GM21737 (cell line): ENCODE results near the gene ARMC3.
A peak's percentile ranks its signal among the peaks of the same experiment; 100 is the strongest.
"Not testable (repeated sequence)": the region's sequence is repeated elsewhere in the genome, so short reads cannot be mapped to it uniquely, and the experiment has no call there.

Source experiments
- ATAC-seq: cut with Tn5 transposase; IDR thresholded peaks from one replicate; pipeline ENCODE4 v1.9.1; 2021; ENCODE audit warnings: mild to moderate bottlenecking, moderate library complexity; ENCODE audit not compliant: unreplicated experiment

ARMC3 gene, protein sequence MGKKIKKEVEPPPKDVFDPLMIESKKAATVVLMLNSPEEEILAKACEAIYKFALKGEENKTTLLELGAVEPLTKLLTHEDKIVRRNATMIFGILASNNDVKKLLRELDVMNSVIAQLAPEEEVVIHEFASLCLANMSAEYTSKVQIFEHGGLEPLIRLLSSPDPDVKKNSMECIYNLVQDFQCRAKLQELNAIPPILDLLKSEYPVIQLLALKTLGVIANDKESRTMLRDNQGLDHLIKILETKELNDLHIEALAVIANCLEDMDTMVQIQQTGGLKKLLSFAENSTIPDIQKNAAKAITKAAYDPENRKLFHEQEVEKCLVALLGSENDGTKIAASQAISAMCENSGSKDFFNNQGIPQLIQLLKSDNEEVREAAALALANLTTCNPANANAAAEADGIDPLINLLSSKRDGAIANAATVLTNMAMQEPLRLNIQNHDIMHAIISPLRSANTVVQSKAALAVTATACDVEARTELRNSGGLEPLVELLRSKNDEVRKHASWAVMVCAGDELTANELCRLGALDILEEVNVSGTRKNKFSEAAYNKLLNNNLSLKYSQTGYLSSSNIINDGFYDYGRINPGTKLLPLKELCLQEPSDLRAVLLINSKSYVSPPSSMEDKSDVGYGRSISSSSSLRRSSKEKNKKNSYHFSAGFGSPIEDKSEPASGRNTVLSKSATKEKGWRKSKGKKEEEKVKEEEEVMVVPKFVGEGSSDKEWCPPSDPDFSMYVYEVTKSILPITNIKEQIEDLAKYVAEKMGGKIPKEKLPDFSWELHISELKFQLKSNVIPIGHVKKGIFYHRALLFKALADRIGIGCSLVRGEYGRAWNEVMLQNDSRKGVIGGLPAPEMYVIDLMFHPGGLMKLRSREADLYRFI

DNA sequence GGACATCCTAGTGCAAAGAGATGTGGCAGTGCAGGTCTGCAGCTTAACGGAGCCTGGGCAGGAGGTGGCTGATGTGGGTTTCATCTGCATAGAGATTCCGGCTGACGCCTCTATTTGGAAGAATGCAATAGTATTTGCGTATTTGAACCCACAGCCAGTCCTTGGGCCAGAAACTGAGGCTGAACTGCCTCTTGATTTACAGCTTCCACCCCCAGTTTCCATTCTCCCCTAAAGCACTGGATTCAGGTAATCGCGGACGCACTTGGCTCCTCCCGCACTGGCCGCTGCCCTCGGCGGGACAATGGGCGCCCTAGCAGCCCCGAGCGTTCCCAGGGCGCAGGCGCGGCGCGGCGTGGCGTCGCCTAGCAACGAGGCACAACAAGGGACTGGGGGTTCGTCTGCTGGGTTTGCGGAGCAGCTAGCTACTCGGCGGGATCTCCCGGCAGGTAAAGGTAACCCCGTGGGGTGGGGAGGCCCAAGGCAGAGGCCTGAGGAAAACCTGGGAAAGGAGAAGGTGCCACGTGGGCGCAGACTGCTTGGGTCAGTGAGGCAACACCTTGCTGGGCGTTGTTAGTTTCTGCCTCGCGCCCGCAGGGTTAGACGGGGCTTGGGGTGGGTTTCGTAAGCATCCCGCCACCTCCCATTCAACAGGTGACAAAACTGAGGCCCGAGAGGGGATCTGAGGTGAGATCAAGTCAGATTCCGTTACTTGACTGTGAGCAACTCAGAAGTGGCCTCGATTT is at the start of gene ARMC3:
Gene ARMC3 (plus strand): TSS at position 393 of the 743 bp plus-strand sequence. CDS start 3,944 bp downstream, outside the sequence.
- ATAC-seq, result peak; percentile 91

DNA sequence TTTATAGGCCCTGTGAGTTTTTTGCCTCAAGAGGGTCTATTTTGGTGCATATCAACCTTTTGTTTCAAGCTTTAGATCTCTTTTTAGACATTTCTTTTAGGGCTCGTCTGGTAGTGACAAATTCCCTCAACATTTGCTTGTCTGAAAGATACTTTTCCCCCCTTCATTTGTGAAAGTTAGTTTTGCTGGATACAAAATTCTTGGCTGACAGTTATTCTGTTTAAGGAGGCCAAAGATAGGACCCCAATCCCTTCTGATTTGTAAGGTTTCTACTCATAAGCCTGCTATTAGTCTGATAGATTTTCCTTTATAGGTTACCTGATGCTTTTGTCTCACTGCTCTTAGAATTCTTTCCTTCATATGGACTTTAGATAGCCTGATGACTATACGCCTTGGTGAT is 36.1 kb upstream of the ARMC3 start:
- no peak for ATAC-seq

DNA sequence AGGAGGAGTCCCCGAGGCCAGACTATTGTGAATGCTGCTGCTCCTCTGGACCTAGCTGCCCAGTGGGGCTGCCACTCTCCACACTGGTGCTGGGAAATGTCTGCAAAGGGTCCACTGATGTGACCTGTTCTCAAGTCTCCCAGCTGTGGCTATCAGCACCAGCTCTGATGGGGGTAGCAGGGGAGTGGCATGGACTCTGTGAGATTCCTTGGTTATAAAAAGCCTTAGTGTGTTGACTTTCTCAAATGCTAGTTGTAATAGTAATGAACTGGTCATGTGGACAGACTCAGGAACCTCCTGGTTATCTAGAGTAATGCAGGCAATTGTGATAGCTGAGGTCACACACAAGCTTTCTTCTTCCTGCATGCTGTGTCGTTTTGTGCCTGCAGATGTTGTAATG is 34.1 kb upstream of the ARMC3 start:
- no peak for ATAC-seq

DNA sequence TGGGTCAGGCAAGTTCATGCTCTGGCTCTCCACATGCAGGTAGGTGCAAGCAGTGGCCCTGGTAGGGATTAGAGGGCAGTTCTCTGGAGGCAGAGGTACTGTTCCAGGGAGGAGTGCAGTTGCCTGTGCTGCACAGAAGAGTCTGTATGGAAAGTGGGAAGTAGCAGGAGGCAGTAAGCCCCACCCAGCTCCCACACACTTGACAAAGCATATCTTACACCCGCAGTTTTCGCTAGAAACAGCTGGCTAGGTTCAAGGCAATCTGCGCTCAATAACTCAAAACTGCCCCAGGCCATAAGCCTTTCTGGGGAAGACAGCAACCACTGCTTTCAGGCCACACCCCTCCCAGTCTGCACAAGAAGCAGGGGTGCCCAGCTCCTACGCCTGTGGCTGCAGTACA is 33.1 kb upstream of the ARMC3 start:
- no peak for ATAC-seq

DNA sequence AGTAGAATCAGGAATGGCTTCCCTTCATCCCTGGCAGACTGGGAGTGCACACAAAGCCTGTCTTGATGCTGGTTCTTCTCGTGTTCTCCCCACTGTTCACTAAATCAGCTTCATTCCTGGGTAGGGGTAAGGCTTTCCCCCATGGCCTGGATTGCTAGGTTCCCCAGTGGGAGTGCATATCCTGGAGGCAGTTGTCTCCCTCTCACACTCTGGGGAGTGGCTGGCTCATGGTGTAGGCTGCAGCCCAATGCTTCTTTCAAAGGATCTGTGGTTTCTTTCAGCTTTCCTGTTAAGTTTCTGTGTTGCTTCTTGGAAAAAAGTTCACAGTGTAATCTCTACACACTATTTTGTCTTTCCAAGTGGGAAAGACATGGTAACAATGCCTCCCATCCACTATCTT is 32.6 kb upstream of the ARMC3 start:
- ATAC-seq, result no peak

DNA sequence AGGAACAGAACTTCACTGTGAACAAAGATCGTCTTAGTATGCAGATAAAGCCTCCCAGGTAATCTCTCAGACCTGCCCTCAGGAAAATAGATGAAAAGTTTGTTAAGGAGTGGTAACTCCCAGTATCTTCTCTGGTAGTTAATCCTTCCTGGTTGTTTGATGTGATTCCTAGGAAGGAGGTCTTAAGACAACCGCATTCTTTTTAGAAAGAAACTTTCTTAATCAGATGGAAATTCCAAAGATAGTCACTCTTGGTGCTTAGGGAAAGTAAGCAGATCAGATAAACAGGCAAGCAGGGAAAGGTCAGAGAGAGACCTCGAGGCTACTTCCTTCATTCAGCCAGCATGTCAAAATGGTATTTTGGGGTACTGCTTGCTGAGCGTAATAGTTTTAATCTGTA is 30.5 kb upstream of the ARMC3 start:
- ATAC-seq, result no peak

DNA sequence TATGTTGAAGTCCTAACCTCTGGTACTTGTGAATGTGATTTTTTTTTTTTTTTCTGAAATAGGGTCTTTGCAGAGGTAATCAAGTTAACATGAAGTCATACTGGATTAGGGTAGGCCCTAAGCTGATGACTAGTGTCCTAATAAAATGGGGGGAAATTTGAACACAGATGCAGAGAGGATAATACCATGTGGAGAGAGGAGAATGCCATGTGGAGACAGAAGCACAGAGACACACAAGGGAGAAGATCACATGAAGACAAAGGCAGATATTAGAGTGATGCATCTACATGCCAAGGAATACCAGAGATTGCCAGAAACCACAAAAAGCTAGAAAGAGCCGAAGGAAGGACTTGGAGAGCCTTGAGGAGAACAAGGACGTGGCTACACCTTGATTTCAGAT is 28.5 kb upstream of the ARMC3 start:
- ATAC-seq, result no peak

DNA sequence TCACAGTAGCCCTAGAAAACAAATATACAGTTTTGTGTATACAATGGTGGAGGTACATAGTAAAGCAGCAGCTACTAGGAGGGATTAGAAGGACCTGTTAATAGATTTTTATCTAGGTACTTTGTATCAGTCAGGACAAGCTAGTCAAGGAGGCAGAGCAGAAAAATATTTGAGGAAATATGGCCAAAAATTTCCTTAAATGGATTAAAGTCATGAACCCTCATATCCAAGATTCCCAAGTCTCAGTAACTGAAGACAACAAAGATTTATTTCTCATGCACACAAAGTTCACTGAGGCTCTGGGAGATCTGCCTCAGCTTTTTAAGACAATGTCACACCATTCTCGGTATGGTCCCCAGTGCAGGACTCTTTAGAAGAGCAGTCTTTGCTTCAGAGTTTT is 28.1 kb upstream of the ARMC3 start:
- no peak for ATAC-seq

DNA sequence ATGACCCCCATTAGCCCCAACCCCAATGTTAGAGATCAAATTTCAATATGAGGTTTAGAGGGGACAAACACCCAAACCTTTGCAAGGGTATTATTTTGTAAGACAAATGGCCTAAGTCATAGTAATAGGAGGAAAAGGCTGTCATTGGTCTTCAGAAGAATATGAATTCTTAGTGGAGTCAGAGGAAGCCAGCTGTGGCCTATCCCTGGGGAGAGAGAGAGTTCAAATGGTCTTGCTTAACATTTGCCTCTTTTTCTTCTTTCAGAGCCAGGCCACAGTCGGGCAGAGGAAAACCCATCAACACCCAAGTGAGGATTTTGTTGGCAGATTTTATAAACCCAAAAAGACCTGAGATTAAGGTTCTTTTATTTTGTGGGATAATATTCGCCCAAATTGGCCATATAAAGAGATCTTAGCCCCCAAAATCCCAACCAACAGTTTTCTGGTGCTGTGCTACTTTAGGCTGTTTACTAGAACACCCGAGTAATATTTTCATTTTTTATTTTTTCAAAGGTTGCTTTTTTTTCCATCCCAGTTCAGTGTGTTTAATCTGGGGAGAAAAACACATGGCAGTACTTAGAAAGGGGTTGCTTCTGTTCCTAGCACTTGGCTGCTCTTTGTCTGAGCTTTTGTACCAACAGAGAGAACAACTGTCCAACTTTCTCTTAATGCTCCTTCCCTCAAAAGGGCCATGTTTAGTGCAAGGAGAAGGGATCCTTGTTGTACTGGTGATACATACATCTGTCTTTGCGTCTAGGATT is 26.8 kb upstream of the ARMC3 start:
- ATAC-seq, result no peak

DNA sequence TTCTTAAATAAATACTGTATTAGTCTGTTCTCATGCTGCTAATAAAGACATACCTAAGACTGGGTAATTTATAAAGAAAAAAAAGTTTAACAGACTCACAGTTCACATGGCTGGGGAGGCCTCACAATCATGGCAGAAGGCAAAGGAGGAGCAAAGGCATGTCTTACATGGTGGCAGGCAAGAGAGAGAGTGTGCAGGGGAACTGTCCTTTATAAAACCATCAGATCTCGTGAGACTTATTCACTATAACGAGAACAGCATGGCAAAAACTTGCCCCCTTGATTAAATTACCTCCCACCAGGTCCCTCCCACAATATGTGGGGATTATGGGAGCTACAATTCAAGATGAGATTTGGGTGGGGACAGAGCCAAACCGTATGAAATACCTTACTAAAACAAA is 25.7 kb upstream of the ARMC3 start:
- not testable (repeated sequence) for ATAC-seq

DNA sequence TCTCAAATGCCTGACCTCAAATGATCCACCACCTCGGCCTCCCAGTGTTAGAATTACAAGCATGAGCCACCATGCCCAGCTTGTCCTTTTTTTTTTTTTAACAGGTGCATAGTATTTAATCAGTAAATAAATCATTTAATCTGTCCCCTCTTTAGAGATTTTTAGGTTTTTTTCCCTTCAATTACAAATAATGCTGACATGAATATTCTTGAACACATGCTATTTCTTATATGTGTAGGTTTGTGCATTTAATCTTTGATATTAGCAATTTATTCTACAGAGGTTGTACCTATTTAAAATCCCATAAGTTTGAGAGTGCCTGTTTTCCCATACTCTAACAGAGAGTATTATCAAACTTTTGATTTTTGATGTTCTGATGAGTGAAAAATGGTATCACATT is 24.2 kb upstream of the ARMC3 start:
- ATAC-seq, result no peak

DNA sequence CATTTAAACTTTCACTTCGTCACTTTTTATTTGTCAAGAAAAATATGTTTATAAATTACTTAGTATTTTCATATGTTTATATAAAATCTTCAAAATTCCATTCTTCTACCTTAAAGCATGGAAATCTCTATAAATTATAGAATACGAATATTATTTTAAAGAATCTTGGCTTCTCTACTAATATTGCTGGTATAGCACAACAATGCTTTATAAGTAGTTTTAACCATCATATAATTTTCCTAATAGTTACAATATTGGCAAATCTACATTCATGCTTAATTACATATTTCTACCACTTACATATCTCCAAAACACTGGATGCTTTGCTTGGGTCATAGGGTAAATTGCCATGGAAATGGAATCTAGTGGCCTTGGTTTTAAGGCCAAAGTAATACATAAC is 21.1 kb upstream of the ARMC3 start:
- no peak for ATAC-seq

DNA sequence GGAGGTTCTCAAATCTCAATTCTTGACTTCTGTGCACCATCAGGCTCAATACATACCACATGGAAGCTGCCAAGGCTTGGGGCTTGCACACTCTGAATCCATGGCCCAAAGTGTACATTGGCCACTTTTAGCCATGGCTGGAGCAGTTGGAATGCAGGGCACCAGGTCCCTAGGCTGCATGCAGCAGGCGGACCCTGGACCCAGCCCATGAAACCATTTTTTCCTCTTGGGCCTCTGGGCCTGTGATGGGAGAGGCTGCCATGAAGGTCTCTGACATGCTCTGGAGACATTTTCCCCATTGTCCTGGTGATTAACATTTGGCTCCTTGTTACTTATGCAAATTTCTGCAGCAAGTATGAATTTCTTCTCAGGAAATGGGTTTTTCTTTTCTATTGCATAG is 19.0 kb upstream of the ARMC3 start:
- ATAC-seq, result no peak

DNA sequence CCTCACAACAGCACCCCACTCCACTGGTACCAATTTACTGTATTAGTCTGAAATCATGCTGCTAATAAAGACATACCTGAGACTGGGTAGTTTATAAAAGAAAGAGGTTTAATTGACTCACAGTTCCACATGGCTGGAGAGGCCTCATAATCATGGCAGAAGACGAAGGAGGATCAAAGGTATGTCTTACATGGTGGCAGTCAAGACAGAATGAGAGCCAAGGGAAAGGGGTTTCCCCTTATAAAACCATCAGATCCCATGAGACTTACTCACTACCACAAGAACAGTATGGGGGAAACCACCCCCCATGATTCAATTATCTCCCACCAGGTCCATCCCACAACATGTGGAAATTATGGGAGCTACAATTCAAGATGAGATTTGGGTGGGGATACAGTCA is 18.2 kb upstream of the ARMC3 start:
- ATAC-seq, result not testable (repeated sequence)

DNA sequence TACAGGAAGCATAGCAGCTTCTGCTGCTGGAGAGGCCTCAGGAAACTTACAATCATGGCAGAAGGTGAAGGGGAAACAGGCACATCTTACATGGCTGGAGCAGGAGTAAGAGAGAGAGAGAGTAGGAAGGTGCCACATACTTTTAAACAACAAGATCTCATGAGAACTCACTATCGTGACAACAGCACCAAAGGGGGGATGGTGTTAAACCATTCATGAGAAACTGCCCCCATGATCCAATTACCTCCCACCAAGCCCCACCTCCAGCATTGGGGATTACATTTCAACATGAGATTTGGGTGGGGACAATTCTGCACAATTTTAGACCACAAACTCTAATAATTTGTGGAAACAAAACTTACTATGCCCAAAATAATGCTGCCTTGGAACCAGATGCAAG is 16.8 kb upstream of the ARMC3 start:
- ATAC-seq, result no peak

DNA sequence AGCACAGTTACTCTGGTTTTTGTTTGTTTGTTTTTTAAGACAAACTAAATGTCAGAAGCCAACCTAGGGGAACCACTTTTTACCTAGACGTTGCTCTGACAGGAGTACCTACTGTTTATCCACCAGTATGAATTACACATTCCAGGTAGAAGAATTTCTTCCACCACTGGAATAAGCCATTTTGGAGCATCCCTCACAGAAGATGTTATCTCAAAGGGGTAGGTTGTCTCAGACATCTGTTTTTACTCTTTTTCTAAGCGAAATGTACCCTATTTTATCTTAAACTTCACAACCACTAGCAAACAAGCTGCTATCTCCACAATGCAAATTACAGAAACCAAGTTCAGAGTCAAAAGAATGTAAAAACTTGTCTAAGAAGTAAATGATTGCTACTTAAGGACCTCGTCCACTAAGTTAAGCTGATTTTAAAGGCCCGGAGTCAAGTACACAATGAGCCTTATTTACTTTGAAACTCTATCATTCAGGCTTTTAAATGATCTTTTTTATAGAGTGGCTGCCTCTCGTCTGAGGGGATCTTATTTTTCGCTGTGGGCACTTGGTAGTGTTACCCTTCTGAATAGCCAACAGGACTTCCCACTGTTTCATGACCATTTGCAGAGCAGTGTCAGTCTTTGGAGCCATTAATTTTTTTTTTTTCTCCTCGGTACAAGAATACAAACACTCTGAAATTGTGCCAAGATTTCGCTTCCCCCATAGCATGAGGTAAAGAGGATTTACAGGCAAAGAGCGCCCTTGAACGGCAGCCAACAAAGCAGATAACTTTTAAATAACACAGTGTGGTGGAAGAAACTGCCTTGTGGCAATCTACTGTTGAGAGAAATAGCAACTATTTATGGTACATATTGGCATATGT is 15.7 kb upstream of the ARMC3 start:
- no peak for ATAC-seq

DNA sequence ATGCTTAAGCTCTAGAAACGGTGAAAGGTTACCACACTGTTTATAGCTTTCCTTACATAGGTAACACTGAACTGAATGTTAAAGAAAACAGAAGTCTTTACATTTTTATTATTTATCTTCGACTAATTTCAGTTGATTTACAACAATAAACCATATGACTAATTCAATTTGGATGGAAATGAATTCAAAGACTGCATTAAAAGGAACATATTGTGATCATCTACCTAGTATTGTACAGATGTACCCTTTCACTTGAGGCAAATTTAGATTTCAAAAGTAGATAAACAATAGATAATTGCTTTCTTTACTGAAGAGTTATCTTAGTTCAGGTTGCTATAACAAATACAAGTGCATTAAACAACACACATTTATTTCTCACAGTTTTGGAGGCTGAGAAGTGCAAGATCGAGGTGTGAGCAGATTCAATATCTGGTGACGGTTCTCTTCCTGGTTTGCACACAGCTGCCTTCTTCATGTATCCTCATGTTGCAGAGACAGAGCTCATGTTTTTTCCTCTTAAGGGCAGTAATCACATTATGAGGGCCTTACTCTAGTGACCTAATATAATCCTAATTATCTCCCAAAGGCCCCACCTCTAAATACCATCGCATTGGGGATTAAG is 15.0 kb upstream of the ARMC3 start:
- ATAC-seq, result no peak

DNA sequence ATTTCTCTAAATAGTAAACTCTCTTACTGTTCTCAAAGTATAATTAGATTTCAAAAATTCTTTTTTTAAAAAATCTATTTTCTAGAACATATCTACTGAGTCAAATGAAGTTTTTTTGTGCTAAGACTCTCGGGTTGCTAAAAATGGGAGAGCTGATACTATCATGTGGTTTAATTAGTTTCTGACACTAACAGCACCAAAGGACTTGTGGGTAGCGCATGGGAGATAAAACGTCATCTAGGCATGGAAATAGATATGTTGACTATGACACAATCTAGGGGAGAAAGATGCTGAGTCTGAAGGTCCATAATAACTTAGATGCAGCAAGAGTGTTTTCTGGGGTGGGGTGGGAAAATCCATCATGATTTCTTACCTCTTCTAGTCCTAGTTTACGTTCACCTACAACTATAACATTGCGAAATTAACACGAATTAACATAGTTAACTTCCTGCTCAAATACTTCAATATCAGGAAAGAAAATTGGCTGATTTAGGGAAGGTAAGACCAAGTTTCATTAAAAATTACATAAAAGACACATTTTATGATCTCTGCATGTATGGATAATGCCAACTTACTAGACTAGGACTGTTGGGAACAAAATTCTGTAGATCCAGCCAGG is 14.3 kb upstream of the ARMC3 start:
- ATAC-seq, result no peak

DNA sequence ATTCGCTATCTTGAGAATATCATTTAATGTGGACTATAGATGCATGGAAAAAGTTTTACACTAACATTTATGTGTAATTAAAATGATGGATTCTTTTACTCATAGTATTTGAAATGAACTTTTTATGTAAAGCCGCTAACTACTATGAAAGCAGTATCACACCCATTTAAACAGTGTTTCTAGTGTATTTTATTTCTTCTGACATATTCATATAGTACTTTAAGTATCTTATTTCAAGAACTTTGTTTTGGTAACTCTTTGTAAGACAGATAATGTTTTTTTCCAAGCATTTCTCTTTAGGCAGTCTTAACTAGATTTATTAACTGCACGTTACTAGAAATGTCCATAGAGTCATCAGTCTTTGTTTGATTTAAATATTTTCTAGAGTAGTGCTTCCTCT is 12.5 kb upstream of the ARMC3 start:
- no peak for ATAC-seq
